ENCODE measurements around the gene C2.
"Not testable (repeated sequence)": the region's sequence is repeated elsewhere in the genome, so short reads cannot be mapped to it uniquely, and the experiment has no call there.

The C2 gene

DNA sequence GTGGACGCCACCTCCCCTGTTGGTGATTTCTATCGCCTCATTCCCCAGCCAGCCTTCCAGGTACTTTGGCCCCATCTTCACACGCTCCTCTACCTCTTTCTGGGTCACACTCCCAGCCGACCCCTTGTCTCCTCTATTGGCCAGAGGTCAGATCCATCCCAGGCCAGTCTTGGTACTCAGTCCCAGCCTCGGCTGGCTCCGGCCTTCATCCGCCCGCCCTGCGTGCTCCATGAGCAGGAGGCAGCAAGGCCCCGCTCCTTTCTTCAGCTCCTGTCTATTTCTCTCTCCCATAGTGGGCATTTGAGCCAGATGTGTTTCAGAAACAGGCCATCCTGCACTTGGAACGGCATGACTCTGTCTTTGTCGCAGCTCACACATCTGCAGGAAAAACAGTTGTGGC lies 34.1 kb downstream of the C2 start:
- DNase-seq, result no peak

DNA sequence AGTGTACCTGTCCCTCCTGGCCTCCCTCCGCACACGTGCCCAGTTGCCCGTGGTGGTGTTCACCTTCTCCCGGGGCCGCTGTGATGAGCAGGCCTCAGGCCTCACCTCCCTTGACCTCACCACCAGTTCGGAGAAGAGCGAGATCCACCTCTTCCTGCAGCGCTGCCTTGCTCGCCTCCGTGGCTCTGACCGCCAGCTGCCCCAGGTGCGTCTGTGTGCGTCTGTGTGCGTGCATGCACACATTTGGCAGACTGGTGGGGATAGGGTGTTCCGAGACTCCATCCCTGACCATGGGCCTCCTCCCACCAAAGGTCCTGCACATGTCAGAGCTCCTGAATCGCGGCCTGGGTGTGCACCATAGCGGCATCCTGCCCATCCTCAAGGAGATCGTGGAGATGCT lies 36.4 kb downstream of the C2 start:
- DNase-seq, result no peak

DNA sequence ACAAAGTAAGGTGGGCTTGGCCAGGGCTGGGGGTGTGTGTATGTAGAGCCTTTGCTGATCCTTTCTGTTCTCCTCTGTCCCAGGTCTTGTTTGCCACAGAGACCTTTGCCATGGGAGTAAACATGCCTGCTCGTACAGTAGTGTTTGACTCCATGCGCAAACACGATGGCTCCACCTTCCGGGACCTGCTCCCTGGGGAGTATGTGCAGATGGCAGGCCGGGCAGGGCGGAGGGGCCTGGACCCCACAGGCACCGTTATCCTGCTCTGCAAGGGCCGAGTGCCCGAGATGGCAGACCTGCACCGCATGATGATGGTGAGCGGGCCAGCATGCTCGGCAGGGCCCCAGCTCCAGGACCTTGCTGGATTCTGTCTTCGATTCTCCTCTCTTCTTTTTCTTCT lies 38.2 kb downstream of the C2 start:
- DNase-seq, result no peak

DNA sequence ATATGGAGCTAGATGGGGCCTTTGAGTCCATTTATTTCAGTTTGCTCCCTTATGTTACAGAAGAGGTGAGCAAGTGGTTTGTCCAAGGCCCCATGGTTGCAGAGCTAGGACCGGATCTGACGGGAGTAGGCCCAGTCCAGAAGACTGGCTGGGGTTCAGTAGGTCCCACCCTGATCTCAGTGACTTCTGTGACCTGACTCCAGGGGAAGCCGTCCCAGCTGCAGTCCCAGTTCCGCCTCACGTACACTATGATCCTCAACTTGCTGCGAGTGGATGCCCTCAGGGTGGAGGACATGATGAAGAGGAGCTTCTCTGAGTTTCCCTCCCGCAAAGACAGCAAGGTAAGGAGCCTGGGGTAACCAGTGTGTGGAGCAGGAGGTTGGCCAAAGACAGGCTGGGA lies 39.0 kb downstream of the C2 start:
- no peak for DNase-seq

DNA sequence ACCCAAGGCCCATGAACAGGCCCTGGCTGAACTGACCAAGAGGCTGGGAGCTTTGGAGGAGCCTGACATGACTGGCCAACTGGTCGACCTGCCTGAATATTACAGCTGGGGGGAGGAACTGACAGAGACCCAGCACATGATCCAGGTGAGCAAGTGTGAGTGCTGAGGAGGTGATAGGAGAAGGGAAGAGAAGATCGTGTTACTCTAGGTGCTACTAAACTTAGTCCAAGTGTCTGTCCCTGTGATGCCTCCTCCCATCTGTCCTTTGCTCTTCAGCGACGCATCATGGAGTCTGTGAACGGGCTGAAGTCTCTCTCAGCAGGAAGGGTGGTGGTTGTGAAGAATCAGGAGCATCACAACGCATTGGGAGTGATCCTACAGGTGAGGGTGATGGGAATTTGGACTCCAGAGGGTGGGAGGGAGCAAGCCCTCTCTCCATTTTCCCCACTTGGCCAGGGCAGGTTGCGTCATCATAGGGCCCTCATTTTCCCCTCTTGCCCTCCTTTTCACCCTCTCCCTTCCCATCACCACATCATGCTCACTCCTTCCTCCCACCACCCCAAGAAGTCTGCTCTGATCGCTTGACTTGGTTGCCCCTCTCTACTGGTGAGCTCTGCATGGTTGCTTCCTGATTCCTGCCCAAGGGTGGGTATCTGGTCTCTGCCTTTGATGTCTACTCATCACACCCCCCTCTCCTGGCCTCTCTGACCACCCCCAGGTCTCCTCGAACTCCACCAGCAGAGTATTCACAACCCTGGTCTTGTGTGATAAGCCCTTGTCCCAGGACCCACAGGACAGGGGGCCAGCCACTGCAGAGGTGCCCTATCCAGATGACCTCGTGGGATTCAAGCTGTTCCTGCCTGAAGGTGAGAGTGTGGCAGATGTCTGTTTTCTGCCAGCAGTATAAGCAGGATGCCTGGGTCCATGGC lies 39.7 kb downstream of the C2 start:
- DNase-seq, result no peak

DNA sequence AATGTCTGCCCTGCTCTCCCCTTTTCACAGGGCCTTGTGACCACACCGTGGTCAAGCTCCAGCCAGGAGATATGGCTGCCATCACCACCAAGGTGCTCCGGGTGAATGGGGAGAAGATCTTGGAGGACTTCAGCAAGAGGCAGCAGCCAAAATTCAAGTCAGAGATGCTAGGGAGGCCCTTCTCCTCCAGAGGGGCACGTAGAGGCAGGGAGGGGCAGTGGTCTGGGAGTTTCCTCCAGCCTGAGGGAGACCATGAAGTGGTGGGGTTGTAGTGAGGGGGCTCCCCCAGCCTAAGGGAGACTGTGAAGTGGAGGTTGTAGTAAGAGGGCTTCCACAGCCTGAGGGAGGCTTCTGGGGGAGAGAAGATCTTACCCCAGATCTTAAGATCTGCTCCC lies 40.4 kb downstream of the C2 start:
- DNase-seq, result no peak

DNA sequence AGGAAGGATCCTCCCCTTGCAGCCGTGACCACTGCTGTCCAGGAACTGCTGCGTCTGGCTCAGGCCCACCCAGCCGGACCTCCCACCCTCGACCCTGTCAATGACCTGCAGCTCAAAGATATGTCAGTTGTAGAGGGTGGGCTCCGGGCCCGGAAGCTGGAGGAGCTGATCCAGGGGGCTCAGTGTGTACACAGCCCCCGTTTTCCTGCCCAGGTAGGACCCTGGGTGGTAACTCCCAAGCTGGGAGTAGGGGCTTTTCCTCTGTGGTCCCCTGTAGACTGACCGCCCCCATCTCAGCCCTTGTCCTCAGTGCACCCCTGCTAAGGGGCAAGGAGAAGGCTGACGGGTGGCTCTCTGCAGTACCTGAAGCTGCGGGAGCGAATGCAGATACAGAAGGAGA lies 40.8 kb downstream of the C2 start:
- no peak for DNase-seq

DNA sequence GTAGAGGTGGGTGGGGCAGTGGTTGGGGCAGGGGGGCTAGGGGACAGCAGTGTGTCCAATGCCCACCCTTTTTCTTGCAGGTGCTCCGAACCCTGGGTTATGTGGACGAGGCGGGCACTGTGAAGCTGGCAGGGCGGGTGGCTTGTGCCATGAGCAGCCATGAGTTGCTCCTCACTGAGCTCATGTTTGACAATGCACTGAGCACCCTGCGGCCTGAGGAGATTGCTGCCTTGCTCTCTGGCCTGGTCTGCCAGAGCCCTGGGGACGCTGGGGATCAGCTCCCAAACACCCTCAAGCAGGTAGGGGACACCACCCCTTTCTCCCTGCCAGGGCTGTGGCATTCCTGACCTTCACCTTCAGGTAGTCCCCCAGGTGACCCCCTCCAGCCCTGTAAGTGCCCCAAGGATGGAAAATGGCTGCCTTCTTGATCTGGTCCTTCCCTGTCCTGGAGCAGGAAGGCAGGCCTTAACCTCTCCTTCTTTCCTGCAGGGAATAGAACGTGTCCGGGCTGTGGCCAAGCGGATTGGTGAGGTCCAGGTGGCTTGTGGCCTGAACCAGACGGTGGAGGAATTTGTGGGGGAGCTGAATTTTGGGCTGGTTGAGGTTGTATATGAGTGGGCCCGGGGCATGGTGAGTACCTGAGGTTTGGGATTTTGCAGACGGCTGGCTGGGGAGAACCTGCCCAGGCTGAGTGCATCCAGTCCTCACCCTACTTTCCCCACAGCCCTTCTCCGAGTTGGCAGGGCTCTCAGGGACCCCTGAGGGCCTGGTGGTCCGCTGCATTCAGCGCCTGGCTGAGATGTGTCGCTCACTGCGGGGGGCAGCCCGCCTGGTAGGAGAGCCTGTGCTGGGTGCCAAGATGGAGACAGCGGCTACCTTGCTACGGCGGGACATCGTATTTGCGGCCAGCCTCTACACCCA lies 41.5 kb downstream of the C2 start:
- no peak for DNase-seq

DNA sequence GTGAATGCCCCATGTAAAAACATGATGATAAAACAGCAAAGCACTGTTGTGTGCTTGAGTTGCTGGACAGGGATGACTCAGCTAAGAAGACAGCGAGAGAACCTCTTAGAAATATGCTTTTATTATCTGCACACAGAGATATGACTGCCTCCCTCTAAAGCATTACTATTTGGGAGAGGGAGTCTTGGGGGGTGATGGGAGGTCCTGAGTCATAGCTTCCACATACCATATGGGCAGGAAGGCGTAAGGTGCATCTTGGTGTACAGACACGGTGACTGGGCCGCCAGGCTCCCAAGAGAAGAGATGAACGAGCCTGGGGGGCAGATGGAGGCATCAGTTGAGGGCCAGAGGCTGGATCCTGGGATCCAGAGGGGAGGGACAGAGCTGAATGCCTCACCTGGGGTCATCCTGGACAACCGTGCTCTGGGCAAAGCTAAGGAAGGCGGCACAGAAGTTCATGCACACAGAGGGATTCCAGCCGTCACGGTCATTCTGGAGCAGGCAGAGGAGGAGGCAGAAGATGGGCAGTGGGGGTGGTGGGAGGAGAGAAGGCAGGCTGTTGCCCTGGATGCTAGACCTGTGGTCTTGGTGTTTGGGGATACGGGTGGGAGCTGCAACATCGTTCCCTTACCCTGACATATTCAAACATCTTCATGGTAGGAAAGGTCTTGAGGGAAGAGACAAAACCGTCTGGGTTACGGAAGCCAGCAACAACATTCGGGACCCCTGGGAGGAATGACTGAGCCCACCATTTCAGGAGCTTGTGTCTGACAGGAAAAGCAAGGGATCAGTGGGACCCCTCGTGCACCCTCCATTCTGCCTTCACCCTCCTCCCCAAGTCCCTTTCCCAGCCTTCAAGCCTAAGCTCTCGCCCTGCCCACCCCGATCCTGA lies 42.4 kb downstream of the C2 start:
- no peak for DNase-seq

DNA sequence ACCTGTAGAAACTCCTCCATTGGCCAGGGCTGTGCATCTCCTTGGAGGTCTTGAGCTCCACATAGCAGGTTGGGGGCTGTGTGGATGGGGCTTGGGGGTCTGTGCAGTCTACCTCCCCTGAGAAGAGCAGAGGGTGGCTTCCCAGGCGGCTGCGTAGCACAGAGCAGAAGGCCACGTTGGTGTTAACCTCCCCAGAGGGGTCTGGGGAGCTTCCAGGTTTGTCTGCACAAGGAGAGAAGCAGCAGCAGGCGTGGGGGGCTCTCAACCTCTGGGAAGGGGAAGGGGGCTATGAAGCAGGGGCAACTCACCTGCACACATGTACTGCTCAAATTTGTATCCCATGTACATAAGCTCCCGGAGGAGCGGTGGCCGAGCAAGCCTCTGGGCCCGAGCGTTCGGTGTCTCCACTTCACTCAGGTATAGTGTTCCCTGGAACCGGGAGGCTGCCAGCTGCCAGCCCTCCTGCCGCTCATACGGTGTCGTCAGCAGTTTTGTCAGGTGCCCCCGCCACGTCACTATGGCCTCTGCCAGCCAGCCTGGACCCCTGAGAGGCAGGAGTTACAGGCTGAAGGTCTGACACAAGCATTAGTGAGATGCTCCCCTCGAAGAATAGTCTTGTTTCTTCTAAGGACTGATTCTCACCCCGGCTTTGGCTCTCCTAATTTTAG lies 43.2 kb downstream of the C2 start:
- DNase-seq, result no peak

DNA sequence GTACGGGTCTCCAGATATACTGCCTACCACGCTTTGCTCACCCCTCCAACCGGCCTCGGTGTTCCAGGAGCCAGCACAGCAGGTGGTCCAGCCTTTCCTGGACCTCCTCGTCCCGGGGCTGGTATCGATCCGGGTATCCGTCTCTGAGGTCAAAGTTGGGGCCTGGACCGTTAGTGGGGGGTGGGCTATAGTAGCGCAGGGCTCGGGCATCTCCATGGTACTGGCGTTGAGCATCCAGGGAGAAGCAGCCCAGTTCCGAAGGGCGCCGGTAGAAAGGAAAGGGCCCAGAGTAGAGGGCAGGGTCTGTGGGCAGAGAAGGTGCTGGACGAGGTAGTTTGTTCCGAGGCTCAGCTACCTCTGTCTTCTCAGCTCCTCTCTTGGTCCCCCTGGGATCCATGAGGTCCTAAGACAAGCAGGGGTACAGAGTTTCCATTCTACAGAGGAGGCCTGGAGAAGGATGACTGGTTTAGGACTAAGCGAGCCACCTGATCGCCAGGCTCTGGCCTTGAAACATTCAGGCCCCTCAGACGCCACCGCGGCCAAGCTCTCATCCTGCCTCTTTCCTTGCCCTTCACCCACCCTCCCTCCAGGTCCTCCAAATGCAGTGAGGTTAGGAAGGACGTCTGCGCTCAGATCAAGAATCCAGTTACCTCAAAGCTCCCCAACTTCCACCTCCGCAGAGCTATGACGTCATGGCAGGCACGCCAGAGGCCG lies 43.9 kb downstream of the C2 start:
- DNase-seq, result peak; percentile 63

DNA sequence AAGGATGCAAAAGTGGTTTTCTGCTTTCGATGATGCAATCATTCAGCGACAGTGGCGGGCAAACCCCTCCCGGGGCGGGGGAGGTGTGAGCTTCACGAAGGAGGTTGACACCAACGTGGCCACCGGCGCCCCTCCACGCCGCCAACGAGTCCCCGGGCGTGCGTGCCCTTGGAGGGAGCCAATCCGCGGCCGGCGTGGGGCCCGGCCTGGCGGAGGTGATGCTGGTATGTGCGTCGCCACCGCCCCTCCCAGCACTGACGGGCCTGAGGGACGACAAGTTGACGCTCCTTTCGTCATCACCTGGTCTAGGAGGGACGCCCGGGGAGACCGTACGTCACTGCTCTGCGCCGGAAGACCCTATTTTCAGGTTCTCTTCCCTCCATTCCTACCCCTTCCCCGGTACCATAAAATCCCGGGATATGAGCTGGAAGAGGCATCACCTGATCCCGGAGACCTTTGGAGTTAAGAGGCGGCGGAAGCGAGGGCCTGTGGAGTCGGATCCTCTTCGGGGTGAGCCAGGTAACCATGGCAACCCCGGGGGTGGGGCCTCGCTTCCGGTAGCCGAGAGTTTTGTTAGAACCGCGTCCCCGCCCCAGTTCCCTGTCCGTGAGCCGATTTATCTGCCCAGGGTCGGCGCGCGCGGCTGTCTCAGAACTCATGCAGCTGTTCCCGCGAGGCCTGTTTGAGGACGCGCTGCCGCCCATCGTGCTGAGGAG lies 44.6 kb downstream of the C2 start, which contains the start of gene DXO:
TSS of gene DXO (minus strand) at position 146 of the 716 bp plus-strand sequence. CDS start 463 bp downstream, outside the sequence.
- peak; percentile 99 for DNase-seq

DNA sequence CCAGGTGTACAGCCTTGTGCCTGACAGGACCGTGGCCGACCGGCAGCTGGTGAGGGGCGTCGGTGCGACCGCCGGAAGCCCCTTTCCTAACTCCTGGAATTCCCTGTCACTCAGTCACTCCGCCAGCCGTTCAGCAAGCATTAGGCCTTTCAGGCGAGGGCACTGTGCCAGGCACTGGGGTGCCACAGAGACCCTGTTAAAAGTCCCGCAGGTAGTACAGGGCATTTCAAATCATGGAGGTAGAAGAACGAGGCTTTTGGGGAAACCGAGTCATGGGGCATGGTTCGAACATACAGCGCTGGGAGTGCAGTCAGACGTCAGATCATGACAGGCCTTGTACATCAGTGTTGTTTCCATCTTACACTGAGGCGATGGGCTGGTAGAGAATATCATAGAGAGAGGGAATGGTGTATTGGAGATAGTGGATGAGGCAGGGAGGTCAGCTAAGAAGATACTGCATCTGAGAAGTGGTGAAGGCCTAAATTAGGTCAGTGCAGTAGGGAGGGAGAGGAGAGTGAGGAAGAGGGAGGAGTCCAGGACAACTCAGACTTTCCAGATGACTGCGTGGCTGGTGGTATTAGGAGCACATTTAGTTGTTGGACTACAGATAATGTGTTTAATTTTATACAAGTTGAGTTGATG lies 45.3 kb downstream of the C2 start:
- no peak for DNase-seq

DNA sequence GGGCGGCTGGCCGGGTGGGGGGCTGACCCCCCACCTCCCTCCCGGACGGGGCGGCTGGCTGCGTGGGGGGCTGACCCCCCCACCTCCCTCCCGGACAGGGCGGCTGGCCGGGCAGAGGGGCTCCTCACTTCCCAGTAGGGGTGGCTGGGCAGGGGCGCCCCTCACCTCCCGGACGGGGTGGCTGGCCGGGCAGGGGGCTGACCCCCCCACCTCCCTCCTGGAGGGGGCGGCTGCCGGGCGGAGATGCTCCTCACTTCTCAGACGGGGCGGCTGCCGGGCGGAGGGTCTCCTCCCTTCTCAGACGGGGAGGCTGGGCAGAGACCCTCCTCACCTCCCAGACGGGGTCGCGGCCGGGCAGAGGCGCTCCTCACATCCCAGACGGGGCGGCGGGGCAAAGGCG lies 48.5 kb downstream of the C2 start:
- not testable (repeated sequence) for DNase-seq

DNA sequence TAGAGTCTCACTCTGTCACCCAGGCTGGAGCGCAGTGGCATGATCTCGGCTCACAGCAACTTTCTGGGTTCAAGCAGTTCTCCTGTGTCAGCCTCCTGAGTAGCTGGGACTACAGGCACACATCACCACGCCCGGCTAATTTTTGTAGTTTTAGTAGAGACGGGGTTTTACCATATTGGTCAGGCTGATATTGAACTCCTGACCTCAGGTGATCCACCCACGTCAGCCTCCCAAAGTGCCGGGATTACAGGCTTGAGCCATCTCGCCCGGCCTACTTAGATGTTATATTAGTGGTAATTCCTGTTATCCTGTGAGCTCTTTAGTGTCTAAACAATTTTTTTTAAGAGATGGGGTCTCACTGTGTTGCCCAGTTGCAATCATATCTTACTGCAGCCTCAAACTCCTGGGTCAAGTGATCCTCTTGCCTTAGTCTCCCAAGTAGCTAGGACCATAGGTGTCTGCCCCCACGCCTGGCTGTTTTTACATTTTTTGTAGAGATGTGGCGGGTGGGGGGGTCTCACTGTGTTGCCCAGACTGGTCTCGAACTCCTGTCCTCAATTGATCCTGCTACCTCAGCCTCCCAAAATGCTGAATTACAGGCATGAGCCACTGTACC lies 50.4 kb downstream of the C2 start:
- DNase-seq, result no peak

DNA sequence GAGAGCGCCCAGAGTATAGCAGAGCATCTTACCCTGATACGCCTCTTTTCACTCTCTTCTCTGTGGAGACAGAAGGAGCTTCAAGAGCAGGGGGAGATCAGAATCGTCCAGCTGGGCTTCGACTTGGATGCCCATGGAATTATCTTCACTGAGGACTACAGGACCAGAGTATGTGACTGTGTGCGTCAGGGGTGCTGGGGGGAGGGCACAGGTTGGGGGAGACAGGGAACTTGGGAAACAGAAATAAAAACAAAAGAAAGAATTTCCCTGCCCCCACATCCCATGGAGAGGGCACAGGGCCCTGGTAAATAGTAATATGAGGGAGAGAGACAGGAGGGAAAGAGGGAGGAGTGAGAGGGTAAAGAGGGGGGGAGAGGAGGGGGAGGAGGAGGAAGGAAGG lies 51.3 kb downstream of the C2 start:
- DNase-seq, result no peak

DNA sequence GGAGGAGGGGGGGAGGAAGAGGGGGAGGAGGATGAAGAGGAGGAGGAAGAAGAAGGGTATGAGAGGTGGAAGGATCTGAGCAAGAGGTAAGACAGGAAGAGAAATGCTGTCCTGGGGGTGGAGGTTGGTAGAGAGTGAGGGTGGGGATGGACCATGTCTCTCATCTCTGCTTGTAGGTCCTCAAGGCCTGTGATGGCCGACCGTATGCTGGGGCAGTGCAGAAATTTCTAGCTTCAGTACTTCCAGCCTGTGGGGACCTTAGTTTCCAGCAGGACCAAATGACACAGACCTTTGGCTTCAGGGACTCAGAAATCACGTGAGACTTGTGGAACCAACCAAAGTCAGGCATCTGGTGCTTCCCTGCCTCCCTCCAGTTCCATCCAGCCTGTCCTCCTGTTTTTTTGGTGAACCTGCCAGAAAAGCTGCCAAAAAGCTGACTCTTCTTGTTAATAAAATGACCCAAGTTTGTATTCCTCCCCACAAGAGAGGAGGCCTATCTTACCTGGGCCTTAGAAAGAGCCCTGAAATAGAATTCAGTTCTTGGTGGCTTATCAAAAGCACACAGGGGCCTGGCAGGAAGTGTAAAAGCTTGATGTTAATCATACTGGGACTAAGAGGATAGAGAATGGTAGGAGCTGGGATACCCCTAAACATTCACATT lies 51.9 kb downstream of the C2 start:
- no peak for DNase-seq

DNA sequence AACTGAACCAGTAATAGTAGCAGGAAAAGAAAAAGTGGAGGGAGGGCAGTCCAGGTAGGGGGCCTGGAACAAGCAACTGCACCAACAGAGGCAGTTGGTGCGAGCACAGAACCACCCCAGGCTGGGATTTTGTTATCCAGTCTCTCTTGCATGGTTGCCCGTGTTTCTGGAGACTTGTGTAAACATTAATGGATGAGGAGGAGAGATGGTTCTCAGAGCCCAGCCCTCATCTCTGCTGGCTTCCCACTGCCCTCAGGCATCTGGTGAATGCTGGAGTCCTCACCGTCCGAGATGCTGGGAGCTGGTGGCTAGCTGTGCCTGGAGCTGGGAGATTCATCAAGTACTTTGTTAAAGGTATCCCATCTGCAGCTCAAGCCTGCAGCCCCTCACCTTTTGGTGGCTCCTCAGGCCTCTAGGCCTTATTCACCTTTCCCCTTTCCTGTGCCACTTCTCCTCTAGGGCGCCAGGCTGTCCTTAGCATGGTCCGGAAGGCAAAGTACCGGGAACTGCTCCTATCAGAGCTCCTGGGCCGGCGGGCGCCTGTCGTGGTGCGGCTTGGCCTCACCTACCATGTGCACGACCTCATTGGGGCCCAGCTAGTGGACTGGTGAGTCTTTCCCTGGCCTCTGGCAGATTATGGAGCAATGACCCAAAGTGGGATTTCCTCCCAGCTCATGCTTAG lies 52.8 kb downstream of the C2 start:
- DNase-seq, result not testable (repeated sequence)

DNA sequence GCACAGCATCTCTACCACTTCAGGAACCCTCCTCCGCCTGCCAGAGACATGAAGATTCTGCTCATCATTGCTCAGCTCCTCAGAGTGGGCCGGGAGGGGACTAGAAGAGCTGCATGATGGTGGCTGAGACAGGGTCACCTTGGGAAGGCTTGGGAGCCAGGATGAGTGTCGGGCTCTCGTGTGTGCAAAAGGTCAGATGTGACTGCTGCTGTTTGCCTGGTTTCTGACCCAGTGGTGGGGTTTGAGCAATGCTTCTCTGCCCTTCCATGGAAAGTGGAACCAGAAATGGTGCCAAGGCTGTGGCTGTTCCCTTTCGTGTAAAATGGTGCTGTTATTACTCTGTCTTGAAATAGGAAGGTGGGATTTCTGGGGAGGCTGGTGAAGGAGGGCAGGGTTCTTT lies 53.5 kb downstream of the C2 start:
- not testable (repeated sequence) for DNase-seq
